ENCODE data around the gene RGS9.

DNA sequence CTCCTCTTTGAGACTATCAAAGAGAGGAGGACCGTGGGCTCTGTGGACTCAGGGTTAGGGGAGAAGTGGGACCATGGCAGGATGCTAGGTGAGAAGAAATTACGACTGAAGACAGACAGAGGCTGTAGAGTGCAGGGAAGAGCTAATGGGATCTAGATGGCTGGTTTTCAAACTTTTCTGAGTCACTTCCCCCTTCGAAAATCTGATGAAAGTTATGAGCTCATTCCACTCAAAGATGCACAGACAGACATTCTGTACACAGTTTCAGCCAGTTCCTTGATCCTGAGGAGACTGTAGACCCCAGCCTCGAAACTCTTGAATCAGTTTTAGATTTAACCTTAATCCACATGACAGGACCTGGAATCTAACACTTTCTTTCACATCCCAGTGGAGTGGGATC lies 40.7 kb downstream of the RGS9 start:
- no peak for TF ChIP-seq POLR2A (IDR thresholded peaks at IDR 0.05)
- TF ChIP-seq, protein P1, sequence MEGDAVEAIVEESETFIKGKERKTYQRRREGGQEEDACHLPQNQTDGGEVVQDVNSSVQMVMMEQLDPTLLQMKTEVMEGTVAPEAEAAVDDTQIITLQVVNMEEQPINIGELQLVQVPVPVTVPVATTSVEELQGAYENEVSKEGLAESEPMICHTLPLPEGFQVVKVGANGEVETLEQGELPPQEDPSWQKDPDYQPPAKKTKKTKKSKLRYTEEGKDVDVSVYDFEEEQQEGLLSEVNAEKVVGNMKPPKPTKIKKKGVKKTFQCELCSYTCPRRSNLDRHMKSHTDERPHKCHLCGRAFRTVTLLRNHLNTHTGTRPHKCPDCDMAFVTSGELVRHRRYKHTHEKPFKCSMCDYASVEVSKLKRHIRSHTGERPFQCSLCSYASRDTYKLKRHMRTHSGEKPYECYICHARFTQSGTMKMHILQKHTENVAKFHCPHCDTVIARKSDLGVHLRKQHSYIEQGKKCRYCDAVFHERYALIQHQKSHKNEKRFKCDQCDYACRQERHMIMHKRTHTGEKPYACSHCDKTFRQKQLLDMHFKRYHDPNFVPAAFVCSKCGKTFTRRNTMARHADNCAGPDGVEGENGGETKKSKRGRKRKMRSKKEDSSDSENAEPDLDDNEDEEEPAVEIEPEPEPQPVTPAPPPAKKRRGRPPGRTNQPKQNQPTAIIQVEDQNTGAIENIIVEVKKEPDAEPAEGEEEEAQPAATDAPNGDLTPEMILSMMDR (IDR thresholded peaks at IDR 0.05), result no peak

Data from vagina (tissue), 2 donors.